ENCODE results near the gene NUP153.

DNA sequence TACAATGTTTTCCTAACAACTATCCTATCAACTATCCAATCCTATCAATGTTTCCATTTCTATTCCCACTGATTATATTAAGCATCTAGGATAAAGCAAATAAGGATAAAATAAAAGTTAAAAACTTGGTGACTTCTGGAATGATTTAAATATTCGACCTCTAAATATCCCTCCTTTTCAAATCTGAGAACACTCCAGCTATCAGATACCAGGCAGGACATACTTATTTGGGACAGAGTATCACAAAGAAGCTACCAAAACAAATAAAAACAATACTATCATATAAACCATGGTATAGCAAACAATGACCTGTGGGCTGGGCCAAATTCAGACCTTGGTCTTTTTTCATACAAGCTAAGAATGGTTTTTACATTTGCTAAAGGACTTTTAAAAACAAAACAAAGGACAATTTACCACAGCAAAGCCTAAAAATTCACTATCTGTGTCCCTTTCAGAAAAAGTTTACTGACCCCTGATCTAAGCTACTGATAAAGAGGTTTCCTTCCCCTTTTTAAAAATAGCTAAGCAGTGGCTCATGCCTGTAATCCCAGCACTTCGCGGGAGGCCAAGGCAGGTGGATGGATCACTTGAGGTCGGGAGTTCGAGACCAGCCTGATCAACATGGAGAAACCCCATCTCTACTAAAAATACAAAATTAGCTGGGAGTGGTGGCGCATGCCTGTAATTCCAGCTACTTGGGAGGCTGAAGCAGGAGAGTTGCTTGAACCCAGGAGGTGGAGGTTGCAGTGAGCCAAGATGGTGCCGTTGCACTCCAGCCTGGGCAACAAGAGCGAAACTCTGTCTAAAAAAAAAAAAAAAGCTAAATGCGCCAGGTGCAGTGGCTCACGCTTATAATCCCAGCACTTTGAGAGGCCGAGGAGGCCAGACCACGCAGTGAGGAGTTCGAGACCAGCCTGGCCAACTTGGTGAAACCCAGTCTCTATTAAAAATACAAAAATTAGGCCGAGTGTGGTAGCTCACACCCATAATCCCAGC, 6.0 kb downstream of the NUP153 start:
- TF ChIP-seq GATA2 (IDR thresholded peaks at IDR 0.05; ENCODE audit: low read depth, low read length), result no peak
- TF ChIP-seq GATA3 (IDR thresholded peaks at IDR 0.05; ENCODE audit: low read depth, low read length), result no peak
